ENCODE measurements around the gene SIRPD. TPM values are rescaled to one million over a fixed set of nuclear protein-coding genes. Genes with fewer than 3 reads are reported as not detected.

The SIRPD gene
- total RNA-seq, 1 experiment from 2014 or later = not detected

DNA sequence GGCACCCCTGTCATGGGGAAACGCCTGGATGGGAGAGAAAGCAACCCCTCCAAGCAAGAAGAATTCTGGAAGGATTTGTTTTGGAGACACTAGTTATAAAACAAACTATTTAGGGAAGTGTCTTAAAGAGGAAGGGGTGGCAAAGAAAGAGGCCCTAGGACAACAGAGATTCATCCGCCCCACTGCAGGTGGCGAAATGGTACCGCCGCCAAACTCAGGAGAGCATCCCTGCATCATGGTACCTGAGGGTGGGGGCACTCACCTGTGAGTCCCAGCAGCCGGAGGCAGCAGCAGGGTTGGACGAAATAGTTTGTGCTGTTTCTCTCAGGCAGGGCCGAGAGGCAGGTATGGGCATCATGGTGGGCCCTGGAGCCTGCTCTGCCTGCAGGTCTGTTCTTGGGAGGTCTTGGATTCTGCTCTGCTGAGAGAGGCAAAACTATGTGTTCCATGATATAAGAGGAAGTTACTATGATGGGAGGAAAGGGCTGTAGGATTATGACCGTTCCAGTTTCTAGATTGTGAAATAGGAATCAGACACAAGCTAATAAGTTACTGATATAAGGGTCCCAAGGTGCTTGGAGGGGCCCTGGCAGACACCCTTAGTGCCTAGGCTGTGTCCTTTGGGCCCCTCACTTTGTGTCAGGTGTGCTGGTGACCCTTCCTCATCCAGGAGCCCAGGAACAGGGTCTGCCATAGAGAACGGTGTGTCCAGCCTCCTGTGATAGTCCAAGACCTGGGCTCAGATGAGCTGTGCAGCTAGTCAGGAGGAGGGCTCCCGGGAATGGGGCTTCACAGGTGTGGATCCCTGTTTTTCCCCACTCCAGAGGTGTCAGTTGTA, 20.4 kb downstream of the SIRPD start:
- Histone ChIP-seq H3K4me3 (ENCODE audit: low read depth, low read length) (no peak overlapping the region), H3K36me3 (ENCODE audit: control insufficient read depth, insufficient read depth, low read length) (no peaks in the 10 kb centered on the region), H3K4me1 (no peaks in the 10 kb centered on the region), H3K27me3 (replicated peaks; ENCODE audit: control insufficient read depth, insufficient read depth, low read length) (no peaks in the 10 kb centered on the region), H3K9me3 (no peaks in the 10 kb centered on the region)
- no peak for DNase-seq
- no peak overlapping the region for H3K27ac Mint-ChIP-seq (ENCODE audit: unreplicated experiment)
- ChIA-PET POLR2A (no interaction called here), CTCF (no interaction called here)
- BruUV-seq (replicated peaks) = no TSS peak
- intact Hi-C loops (cut with micrococcal nuclease; ENCODE audit: unreplicated experiment) = loop anchor here (10.0 kb wide), 1 partner anchor 198 kb away; no protein-coding TSS in a partner anchor
- peaks cover 15% of the 10 kb centered on the region for H3K27me3 Mint-ChIP-seq (ENCODE audit: insufficient read depth, unreplicated experiment)
- TF ChIP-seq, protein P1, sequence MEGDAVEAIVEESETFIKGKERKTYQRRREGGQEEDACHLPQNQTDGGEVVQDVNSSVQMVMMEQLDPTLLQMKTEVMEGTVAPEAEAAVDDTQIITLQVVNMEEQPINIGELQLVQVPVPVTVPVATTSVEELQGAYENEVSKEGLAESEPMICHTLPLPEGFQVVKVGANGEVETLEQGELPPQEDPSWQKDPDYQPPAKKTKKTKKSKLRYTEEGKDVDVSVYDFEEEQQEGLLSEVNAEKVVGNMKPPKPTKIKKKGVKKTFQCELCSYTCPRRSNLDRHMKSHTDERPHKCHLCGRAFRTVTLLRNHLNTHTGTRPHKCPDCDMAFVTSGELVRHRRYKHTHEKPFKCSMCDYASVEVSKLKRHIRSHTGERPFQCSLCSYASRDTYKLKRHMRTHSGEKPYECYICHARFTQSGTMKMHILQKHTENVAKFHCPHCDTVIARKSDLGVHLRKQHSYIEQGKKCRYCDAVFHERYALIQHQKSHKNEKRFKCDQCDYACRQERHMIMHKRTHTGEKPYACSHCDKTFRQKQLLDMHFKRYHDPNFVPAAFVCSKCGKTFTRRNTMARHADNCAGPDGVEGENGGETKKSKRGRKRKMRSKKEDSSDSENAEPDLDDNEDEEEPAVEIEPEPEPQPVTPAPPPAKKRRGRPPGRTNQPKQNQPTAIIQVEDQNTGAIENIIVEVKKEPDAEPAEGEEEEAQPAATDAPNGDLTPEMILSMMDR (IDR thresholded peaks at IDR 0.05; ENCODE audit: insufficient read depth in 1 of 2, low read depth in 1 of 2, low read length in 1 of 2, severe bottlenecking in 1 of 2, unreplicated experiment in 1 of 2) = no peak
- H3K9me3 Mint-ChIP-seq (ENCODE audit: unreplicated experiment) = no peaks in the 10 kb centered on the region
- H3K36me3 Mint-ChIP-seq (ENCODE audit: insufficient read depth, unreplicated experiment) = no peaks in the 10 kb centered on the region
- no peaks in the 10 kb centered on the region for H3K4me1 Mint-ChIP-seq (ENCODE audit: low read depth, unreplicated experiment)
- H3K4me3 Mint-ChIP-seq (ENCODE audit: unreplicated experiment) = no peak overlapping the region

DNA sequence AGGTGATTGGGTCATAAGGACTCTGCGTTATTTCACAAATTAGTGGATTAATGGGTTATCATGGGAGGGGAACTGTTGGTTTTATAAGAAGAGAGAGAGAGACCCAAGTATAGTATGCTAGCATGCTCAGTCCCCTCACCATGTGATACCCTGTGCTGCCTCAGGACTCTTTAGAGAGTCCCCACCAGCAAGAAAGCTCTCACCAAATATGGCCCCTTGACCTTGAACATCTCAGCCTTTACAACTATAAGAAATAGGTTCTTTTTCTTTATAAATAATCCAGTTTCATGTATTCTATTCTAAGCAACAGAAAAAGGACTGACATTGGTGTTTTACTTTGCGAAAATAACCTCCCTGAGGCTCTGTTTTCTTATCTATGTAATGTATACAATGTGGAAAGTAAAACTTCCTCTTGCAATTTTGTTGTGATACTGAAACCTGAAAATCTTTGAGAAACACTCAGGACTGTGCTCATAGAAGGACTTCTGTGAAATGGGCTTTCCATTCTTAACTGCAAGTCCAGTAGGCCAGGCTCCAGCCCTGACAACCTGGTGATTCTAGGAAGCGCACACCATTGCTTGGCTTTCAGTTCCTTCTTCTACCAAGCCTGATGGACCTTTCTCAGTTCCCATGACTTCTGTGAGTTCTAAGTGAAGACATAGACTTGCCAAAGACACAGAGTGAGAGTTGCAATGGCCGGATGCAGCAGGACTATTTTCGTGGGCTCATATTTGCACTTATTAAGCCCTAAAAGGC, 21.9 kb downstream of the SIRPD start:
- POLR2A ChIA-PET = no interaction called here
- BruUV-seq (replicated peaks) = no TSS peak

DNA sequence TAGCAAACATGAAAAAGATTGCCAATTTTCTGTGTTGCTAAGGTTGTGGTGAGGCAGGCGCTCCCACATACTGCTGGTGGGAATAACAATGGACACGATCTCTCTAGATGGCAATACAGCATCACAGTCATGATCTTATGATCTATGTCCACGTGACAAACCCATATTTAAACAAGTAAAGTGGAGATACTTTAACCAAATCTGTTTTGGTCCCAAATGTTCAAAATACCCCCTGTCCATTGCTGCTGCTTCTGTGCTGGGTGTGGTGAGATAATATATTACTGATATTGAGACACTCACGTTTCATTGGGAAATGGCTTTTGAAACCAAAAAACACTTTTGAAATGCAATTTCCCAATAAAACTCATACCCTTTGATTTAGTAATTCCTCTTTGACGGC, 23.0 kb downstream of the SIRPD start:
- Mint-ChIP-seq H3K27me3 (ENCODE audit: insufficient read depth, unreplicated experiment) (peaks cover 14% of the 10 kb centered on the region), H3K9me3 (ENCODE audit: unreplicated experiment) (no peaks in the 10 kb centered on the region), H3K4me3 (ENCODE audit: unreplicated experiment) (no peak overlapping the region), H3K36me3 (ENCODE audit: insufficient read depth, unreplicated experiment) (no peaks in the 10 kb centered on the region), H3K4me1 (ENCODE audit: low read depth, unreplicated experiment) (no peaks in the 10 kb centered on the region), H3K27ac (ENCODE audit: unreplicated experiment) (no peak overlapping the region)
- Histone ChIP-seq H3K4me1 (no peaks in the 10 kb centered on the region), H3K27me3 (replicated peaks; ENCODE audit: control insufficient read depth, insufficient read depth, low read length) (no peaks in the 10 kb centered on the region), H3K36me3 (ENCODE audit: control insufficient read depth, insufficient read depth, low read length) (no peaks in the 10 kb centered on the region), H3K9me3 (no peaks in the 10 kb centered on the region), H3K4me3 (ENCODE audit: low read depth, low read length) (no peak overlapping the region)
- ChIA-PET POLR2A (no interaction called here), CTCF (no interaction called here)
- no TSS peak for BruUV-seq (replicated peaks)
- no peak for DNase-seq
- TF ChIP-seq, protein P1 (IDR thresholded peaks at IDR 0.05; ENCODE audit: insufficient read depth in 1 of 2, low read depth in 1 of 2, low read length in 1 of 2, severe bottlenecking in 1 of 2, unreplicated experiment in 1 of 2) = no peak
- intact Hi-C loops (cut with micrococcal nuclease; ENCODE audit: unreplicated experiment) = loop anchor here (10.0 kb wide), 1 partner anchor 200 kb away; no protein-coding TSS in a partner anchor

More for the DNA sequence above, 21.9 kb downstream of the SIRPD start:
- intact Hi-C loops (cut with micrococcal nuclease; ENCODE audit: unreplicated experiment) = loop anchor here (10.0 kb wide), 1 partner anchor 199 kb away; no protein-coding TSS in a partner anchor
- Histone ChIP-seq H3K4me1 (no peaks in the 10 kb centered on the region), H3K27me3 (replicated peaks; ENCODE audit: control insufficient read depth, insufficient read depth, low read length) (no peaks in the 10 kb centered on the region), H3K4me3 (ENCODE audit: low read depth, low read length) (no peak overlapping the region), H3K9me3 (no peaks in the 10 kb centered on the region), H3K36me3 (ENCODE audit: control insufficient read depth, insufficient read depth, low read length) (no peaks in the 10 kb centered on the region)
- no peak for DNase-seq
- CTCF ChIA-PET = no interaction called here
- H3K36me3 Mint-ChIP-seq (ENCODE audit: insufficient read depth, unreplicated experiment) = no peaks in the 10 kb centered on the region
- H3K27ac Mint-ChIP-seq (ENCODE audit: unreplicated experiment) = no peak overlapping the region
- H3K4me3 Mint-ChIP-seq (ENCODE audit: unreplicated experiment) = no peak overlapping the region
- peaks cover 16% of the 10 kb centered on the region for H3K27me3 Mint-ChIP-seq (ENCODE audit: insufficient read depth, unreplicated experiment)
- no peaks in the 10 kb centered on the region for H3K4me1 Mint-ChIP-seq (ENCODE audit: low read depth, unreplicated experiment)
- TF ChIP-seq, protein P1 (IDR thresholded peaks at IDR 0.05; ENCODE audit: insufficient read depth in 1 of 2, low read depth in 1 of 2, low read length in 1 of 2, severe bottlenecking in 1 of 2, unreplicated experiment in 1 of 2) = no peak
- no peaks in the 10 kb centered on the region for H3K9me3 Mint-ChIP-seq (ENCODE audit: unreplicated experiment)

All from Caco-2 (cell line).